GM12873 (cell line): Measurements from ENCODE around the gene NRARP.

Experiments
- CTCF ChIP-seq: IDR thresholded peaks from 2 replicates; pipeline ENCODE4 v1.5.1; 2012; ENCODE audit warnings: low read depth, mild to moderate bottlenecking, moderate library complexity, low read length, control low read depth; ENCODE audit not compliant: insufficient read depth; ENCODE audit errors: missing control alignments

Gene NRARP

GRCh38 chr9:137339045-137339907 lies 37.2 kb upstream of the NRARP start:
- TF ChIP-seq CTCF, result no peak

- TF ChIP-seq CTCF, result no peak
Observed at GRCh38 chr9:137336735-137337134, 34.7 kb upstream of the NRARP start.

GRCh38 chr9:137333016-137333671 lies 31.1 kb upstream of the NRARP start:
- no peak for TF ChIP-seq CTCF

GRCh38 chr9:137331929-137332328 lies 29.9 kb upstream of the NRARP start:
- TF ChIP-seq CTCF, result no peak

- TF ChIP-seq CTCF, result no peak
Observed at GRCh38 chr9:137330689-137331088, 28.6 kb upstream of the NRARP start.

GRCh38 chr9:137326445-137327065 lies 24.5 kb upstream of the NRARP start:
- no peak for TF ChIP-seq CTCF

- no peak for TF ChIP-seq CTCF
Observed at GRCh38 chr9:137325799-137326198, 23.7 kb upstream of the NRARP start.
